HG03439 (cell line): ENCODE measurements around the gene LARP7.
"Not testable (repeated sequence)": the region's sequence is repeated elsewhere in the genome, so short reads cannot be mapped to it uniquely, and the experiment has no call there.

Experiments
- ATAC-seq: cut with Tn5 transposase; IDR thresholded peaks from one replicate; pipeline ENCODE4 v1.9.1; 2021; ENCODE audit warnings: mild to moderate bottlenecking, moderate library complexity; ENCODE audit not compliant: unreplicated experiment

The LARP7 gene

GRCh38 chr4:112649055-112649408 is 12.1 kb downstream of the LARP7 start:
- no peak for ATAC-seq

GRCh38 chr4:112650332-112650731 is 13.4 kb downstream of the LARP7 start:
- no peak for ATAC-seq

GRCh38 chr4:112651641-112652040 is 14.7 kb downstream of the LARP7 start:
- no peak for ATAC-seq

GRCh38 chr4:112652216-112652615 is 15.3 kb downstream of the LARP7 start:
- no peak for ATAC-seq

GRCh38 chr4:112655270-112655669 is 18.3 kb downstream of the LARP7 start:
- no peak for ATAC-seq

GRCh38 chr4:112656115-112656514 is 19.2 kb downstream of the LARP7 start:
- not testable (repeated sequence) for ATAC-seq

GRCh38 chr4:112664611-112665010 is 27.7 kb downstream of the LARP7 start:
- ATAC-seq: no peak

GRCh38 chr4:112668131-112668530 is 31.2 kb downstream of the LARP7 start:
- ATAC-seq: no peak

GRCh38 chr4:112673076-112673475 is 36.1 kb downstream of the LARP7 start:
- ATAC-seq: no peak

GRCh38 chr4:112673686-112674085 is 36.7 kb downstream of the LARP7 start:
- no peak for ATAC-seq

- ATAC-seq: no peak
These were observed 37.4 kb downstream of the LARP7 start for GRCh38 chr4:112674376-112674775.

GRCh38 chr4:112677519-112678091 is 40.7 kb downstream of the LARP7 start:
- ATAC-seq: no peak

GRCh38 chr4:112680996-112681395 is 44.1 kb downstream of the LARP7 start:
- no peak for ATAC-seq

GRCh38 chr4:112693507-112693906 is 56.6 kb downstream of the LARP7 start:
- ATAC-seq: no peak

- no peak for ATAC-seq
These were observed 63.7 kb downstream of the LARP7 start for GRCh38 chr4:112700679-112701078.

GRCh38 chr4:112702892-112703291 is 65.9 kb downstream of the LARP7 start:
- no peak for ATAC-seq

- no peak for ATAC-seq
These were observed 67.4 kb downstream of the LARP7 start for GRCh38 chr4:112704322-112704721.

GRCh38 chr4:112704991-112705845 is 68.3 kb downstream of the LARP7 start:
- ATAC-seq: no peak

GRCh38 chr4:112705891-112706839 is 69.2 kb downstream of the LARP7 start:
- not testable (repeated sequence) for ATAC-seq

GRCh38 chr4:112706840-112707207 is 69.9 kb downstream of the LARP7 start:
- no peak for ATAC-seq
